ENCODE data around the gene GNAQ.

The GNAQ gene

GRCh38 chr9:77772646-77773045 lies 259.0 kb downstream of the GNAQ start:
- Histone ChIP-seq H3K27ac (no peak overlapping the region), H3K4me3 (no peak overlapping the region)
- no peak for TF ChIP-seq CTCF (IDR thresholded peaks at IDR 0.05)
- no peak for DNase-seq (ENCODE audit: low spot score)

- Histone ChIP-seq H3K27ac (no peak overlapping the region), H3K4me3 (no peak overlapping the region)
- no peak for TF ChIP-seq CTCF (IDR thresholded peaks at IDR 0.05)
Measured at GRCh38 chr9:77771171-77771570, 260.4 kb downstream of the GNAQ start.

DNA sequence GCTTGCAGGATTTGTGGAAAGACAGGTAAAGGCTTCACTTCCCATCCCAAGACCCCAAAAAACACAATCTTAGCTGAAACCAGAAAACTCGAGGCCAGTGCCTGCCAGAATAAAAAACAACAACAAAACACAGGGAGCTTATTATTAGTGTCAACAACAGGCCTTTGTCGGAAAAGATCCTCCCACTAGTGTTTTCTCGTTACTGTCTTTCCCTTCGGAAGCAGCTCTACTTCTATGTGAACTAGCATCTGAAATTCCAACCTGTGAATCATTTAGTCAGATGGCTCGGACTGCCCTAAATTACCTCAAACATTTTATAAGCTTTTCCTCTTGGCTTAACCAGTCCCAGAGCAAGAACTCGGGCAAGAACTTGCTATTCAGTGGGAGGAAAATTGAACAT lies 261.3 kb downstream of the GNAQ start:
- no peak overlapping the region for H3K27ac ChIP-seq
- no peak for TF ChIP-seq CTCF (IDR thresholded peaks at IDR 0.05)
- DNase-seq (ENCODE audit: low spot score): no peak

More at GRCh38 chr9:77771171-77771570, 260.4 kb downstream of the GNAQ start:
- DNase-seq (ENCODE audit: low spot score): no peak

GRCh38 chr9:77769246-77769645 lies 262.4 kb downstream of the GNAQ start:
- DNase-seq (ENCODE audit: low spot score): no peak
- no peak for TF ChIP-seq CTCF (IDR thresholded peaks at IDR 0.05)
- Histone ChIP-seq H3K27ac (no peak overlapping the region), H3K4me3 (no peak overlapping the region)

More for the DNA sequence above, 261.3 kb downstream of the GNAQ start:
- no peak overlapping the region for H3K4me3 ChIP-seq

- DNase-seq (ENCODE audit: low spot score): no peak
- TF ChIP-seq CTCF (IDR thresholded peaks at IDR 0.05): no peak
- H3K27ac ChIP-seq: no peak overlapping the region
- H3K4me3 ChIP-seq: no peak overlapping the region
Measured at GRCh38 chr9:77766587-77766986, 265.0 kb downstream of the GNAQ start.

DNA sequence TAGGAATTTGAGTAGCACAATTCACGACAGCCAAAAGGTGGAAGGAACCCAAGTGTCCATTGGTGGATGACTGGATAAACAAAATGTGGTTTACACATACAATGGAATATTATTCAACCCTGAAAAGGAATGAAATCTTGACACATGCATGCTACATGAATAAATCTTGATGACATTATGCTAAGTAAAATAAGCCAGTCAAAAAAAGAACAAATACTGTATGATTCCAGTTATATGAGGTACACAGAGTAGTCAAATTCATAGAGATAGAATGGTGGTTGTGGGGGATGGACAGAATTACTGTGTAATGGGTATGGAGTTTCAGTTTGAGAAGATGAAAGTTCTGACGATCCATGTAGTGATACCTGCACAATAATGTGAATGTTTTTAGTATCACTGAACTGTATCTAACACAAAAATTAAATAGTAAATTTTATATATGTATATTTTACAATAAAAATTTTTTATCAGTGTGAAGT lies 265.8 kb downstream of the GNAQ start:
- DNase-seq (ENCODE audit: low spot score): no peak
- no peak overlapping the region for H3K4me3 ChIP-seq
- no peak overlapping the region for H3K27ac ChIP-seq
- TF ChIP-seq CTCF (IDR thresholded peaks at IDR 0.05): no peak

- no peak for DNase-seq (ENCODE audit: low spot score)
- Histone ChIP-seq H3K4me3 (no peak overlapping the region), H3K27ac (no peak overlapping the region)
- no peak for TF ChIP-seq CTCF (IDR thresholded peaks at IDR 0.05)
Measured at GRCh38 chr9:77764894-77765780, 266.5 kb downstream of the GNAQ start.
